Measurements from ENCODE around the gene RHEB.

RHEB gene

GRCh38 chr7:151501676-151502075 is 18.0 kb downstream of the RHEB start:
- no peak for DNase-seq

GRCh38 chr7:151498495-151498894 is 21.2 kb downstream of the RHEB start:
- no peak for DNase-seq

- no peak for DNase-seq
Observed at GRCh38 chr7:151497306-151497871, 22.3 kb downstream of the RHEB start.

- DNase-seq, result no peak
Observed at GRCh38 chr7:151495360-151495759, 24.3 kb downstream of the RHEB start.

GRCh38 chr7:151494298-151495284 is 25.1 kb downstream of the RHEB start:
- DNase-seq, result no peak

- no peak for DNase-seq
Observed at GRCh38 chr7:151493083-151493482, 26.6 kb downstream of the RHEB start.

- DNase-seq, result no peak
Observed at GRCh38 chr7:151491859-151492258, 27.8 kb downstream of the RHEB start.

GRCh38 chr7:151490456-151491105 is 29.1 kb downstream of the RHEB start:
- no peak for DNase-seq

GRCh38 chr7:151489498-151489897 is 30.2 kb downstream of the RHEB start:
- no peak for DNase-seq

GRCh38 chr7:151488096-151488495 is 31.6 kb downstream of the RHEB start:
- DNase-seq, result no peak

GRCh38 chr7:151487228-151487627 is 32.5 kb downstream of the RHEB start:
- no peak for DNase-seq

GRCh38 chr7:151486074-151486473 is 33.6 kb downstream of the RHEB start:
- no peak for DNase-seq

- no peak for DNase-seq
Observed at GRCh38 chr7:151484971-151485707, 34.6 kb downstream of the RHEB start.

GRCh38 chr7:151483711-151483983 is 36.0 kb downstream of the RHEB start:
- no peak for DNase-seq

GRCh38 chr7:151482883-151483710 is 36.6 kb downstream of the RHEB start:
- no peak for DNase-seq

- no peak for DNase-seq
Observed at GRCh38 chr7:151481650-151482505, 37.8 kb downstream of the RHEB start.

- DNase-seq, result no peak
Observed at GRCh38 chr7:151477867-151478266, 41.8 kb downstream of the RHEB start.

GRCh38 chr7:151472644-151473380 is 46.9 kb downstream of the RHEB start:
- DNase-seq, result no peak

- DNase-seq, result no peak
Observed at GRCh38 chr7:151470711-151471110, 49.0 kb downstream of the RHEB start.

GRCh38 chr7:151469281-151469680 is 50.4 kb downstream of the RHEB start:
- DNase-seq, result no peak

Measured in T-helper 1 cell (primary cell).